ENCODE data around the gene RIMBP2.

The RIMBP2 gene

DNA sequence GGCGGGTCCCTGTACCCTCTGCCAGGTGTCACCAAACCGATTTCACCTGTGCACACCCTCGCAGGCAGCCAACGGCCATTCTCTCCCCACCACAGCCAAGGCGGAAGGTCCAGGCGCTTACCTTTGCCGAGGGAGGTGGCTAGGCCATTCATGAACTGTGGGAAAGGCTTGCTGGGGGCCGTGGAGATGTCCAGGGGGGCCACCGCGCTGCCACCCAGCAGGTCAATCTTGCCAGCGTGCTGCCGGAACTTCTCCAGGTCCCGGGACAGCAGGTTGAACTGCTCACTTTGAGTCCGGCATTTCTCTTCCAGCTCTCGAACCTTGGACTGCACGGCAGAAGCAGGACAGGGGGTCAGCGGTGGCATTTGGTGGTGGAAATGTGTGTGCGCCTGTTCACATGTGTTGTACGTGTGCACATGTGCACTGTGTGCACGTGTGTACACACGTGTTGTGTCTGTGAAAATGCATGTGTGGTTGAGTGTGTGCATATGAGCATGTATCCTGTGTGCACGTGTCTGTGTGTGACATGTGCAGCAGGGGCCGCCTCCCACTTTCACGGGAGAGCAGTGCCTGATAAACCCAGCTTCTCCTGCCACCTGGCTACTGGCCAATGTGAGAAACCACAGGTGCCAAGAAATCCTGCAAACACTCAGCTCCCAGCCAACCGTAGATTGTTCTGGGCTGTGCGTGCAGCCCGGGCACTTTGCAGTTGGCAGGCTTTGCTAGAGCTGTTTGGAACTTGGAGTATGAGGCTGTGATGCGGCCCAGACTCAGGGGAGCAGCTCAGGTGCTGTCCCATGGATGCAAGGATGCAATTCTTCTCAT lies 259.5 kb downstream of the RIMBP2 start:
- FAIRE-seq (no peak), DNase-seq (ENCODE audit: insufficient read length, low spot score) (no peak)

DNA sequence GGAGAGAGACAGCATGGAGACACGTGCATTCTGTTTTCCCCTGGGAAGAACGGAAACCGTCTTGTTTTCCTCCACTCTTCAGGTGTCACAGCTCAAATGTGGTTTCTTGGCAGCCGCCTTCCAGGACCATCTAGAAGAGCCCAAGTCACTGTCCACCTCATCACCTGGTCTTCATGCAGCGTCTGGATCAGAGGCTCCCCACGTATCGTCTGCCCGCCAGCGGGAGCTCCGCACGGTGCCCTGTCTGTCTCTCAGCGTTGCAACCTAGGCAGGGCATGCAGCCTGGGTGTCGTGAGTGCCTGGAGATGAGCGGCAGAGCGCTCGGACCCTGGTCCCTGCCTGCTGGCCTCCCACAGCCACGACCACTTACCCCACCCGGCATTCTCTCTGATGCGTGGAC lies 260.9 kb downstream of the RIMBP2 start:
- FAIRE-seq, result no peak
- DNase-seq (ENCODE audit: insufficient read length, low spot score), result no peak

DNA sequence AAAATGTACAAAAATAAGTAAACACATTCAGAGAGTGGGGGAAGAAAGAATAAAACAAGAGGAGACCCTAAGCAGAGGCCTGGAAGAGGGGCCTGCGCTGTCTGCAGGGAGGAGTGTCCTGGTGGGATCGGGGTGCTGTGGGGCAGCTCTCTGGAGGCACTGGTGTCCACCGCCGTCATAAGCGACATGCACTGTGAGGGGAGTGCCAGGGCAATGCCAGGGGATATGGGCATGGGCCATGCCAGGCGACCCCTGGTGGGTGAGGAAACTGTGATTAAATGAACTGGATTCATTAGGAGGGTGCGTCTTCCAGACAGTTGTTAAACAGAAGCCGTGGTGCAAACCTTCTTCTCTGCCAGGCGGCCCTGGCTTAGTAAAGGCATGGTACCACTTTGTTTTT lies 261.8 kb downstream of the RIMBP2 start:
- DNase-seq (ENCODE audit: insufficient read length, low spot score), result no peak
- no peak for FAIRE-seq

DNA sequence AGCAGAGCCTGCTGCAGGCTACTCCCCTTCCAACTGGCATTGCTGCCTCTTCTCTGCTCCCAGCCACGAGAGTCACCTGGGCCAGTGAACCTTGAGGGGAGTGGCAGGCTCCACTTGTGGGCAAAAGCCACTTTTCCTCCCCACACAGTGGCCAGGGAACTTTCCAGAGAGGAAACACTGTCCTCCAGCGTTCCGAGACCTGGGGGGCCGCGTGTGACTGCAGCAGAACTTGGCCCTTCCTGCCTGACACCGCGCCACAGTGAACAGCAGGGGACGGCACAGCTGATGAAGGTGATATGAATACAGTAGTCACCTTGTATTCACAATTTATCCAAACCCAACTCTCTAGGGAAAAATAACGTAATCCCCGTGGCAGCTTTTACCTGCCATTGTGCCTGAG lies 263.6 kb downstream of the RIMBP2 start:
- FAIRE-seq (no peak), DNase-seq (ENCODE audit: insufficient read length, low spot score) (no peak)

DNA sequence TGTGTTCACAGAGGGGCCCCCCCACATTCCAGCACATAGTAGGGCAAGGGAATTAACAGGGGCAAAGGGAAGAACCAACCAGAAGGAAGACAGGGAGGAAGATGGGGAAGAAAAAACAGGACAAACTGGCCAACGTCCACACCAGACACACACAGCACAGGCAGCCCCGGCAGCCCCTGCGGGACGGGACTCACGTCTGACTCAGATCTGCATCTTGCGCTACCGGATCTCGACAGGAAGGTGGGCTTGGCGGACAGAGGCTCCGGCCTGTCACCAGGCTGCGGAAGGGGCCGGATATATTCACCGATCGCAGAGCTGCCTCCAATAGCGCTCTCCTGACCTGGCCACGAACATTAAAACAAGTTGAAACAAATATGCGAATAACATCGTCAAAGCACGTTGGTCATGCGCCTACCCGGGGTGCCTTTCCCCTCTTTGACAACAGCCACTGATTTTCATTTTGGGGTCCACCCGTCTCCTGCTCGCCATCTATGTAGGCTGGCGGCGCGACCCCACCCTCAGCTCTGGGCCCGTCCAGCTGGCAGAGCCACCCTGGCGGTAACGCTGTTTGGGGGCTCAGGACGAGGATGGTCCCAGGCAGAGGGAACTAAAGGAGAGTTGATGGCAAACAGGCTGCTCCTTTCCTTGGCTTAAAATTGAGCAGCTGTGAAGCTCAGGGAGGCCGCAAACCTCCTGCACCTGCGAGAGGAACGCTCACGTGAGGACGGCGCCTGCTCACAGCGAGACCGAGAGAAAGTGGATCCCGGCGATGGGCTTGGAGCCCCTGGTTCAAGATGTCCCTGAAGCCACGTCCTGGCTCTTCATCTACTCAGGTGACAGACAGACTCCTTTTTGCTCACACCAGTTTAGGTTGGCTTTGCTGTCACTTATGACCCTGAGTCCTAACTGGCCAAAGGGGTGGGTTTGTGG lies 264.8 kb downstream of the RIMBP2 start:
- FAIRE-seq, result no peak

DNA sequence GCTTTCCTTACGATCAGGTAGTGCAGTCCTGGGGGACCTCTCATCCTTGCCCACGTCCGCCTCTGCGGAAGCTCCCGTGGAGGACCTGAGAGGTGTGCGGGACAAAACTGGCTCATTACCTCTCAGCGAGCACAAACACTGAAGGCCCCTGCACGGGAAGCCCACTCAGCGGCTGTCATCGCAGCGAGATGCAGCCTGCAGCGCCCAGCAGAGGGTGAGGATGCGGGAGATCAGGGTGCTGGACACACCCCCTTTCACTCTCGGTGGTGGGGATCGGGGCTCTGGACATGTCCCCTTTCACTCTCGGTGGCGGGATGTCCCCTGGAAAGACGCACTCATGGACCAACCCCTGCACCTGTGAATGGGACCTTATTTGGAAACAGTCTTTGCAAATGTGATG lies 266.8 kb downstream of the RIMBP2 start:
- FAIRE-seq (no peak), DNase-seq (ENCODE audit: insufficient read length, low spot score) (no peak)

More for the DNA sequence above, 264.8 kb downstream of the RIMBP2 start:
- DNase-seq (ENCODE audit: insufficient read length, low spot score), result no peak

DNA sequence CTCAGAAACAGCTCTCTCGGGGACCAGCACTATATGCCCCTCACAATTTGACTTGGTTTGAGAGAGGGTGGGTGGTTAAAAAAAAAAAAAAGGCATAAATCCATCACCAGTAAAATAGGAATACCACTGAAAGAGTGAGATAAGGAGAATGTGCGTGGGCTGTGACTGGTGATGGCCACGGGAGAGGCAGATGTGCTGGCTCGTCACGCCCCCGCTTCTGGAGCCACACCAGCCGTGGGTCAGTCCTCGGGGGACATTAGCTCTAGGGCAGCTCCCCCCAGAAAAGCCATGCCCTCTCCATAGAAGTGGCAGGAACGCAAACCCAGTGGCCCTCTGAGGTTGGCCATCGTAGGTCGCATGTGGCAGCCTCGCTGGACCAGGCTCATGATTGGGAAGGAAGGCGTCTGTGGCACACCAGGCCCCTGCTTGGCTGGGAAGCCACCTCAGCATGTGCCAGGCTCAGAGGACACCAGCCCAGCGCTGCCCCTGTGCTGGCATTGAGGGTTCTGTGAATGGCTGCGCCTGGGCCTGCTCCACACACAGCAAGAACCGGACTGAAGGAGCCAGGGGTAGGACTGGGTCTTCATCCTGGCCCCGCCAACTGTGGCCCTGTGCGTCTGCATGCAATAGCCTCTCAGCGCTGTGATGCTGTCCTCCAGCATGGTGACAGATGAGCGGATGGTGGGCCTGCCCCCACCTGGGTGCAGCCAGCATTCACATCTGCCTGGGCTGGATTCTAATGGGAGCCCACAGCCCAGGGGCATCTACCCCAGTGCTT lies 267.9 kb downstream of the RIMBP2 start:
- FAIRE-seq, result no peak
- no peak for DNase-seq (ENCODE audit: insufficient read length, low spot score)

DNA sequence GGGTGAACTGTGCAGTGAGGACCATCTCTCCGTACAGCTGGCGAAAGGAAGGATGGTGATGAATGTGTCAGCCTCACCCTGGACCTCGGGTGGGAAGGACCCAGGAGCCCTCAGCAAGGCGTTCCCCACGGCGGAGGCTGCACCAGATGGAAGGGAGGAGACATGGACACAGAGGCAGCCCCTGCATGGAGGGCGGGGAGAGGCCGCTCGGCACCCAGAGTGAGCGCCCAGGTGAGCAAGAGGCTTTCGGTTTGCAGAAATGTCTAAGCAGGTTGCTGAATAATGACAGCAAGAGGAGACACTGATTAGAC lies 268.5 kb downstream of the RIMBP2 start:
- FAIRE-seq, result no peak

DNA sequence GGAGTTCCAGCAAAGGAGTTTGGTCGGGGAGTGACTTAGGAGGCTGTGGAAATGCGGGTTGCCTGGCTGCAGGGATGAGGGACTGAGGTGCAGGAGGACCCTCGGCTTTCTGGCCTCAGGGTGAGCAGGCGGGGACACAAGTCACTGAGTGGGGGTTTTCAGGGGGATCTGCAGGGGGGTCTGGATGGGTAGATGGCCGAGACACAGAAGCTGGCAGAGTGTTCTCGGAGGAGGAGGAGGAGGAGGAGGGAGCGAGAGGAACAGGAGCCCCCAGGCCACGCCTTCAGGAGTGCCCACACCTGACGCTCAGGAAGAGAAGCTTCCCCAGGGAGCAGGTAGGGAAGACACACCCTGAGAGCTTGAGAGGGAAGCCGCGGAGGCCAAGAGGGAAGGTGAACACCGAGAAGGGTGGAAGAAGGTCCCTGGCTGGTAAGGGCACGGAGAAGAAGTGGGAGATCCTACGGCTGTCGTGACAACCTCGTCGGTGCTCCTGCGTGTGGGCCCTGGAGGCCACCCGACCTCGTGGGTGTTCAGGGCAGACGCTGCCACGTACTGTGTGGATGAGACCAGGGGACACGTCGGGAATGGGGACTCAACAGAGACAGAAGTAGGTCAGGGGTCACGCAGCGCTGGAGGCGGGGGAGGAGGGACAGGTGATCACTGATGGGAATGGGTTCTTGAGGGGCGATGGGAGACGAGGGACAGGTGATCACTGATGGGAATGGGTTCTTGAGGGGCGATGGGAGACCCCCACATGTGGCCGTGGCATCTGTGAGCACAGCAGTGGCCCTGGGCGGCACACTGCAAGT lies 269.0 kb downstream of the RIMBP2 start:
- FAIRE-seq, result no peak
- DNase-seq (ENCODE audit: insufficient read length, low spot score), result no peak

More for the DNA sequence above, 268.5 kb downstream of the RIMBP2 start:
- no peak for DNase-seq (ENCODE audit: insufficient read length, low spot score)

DNA sequence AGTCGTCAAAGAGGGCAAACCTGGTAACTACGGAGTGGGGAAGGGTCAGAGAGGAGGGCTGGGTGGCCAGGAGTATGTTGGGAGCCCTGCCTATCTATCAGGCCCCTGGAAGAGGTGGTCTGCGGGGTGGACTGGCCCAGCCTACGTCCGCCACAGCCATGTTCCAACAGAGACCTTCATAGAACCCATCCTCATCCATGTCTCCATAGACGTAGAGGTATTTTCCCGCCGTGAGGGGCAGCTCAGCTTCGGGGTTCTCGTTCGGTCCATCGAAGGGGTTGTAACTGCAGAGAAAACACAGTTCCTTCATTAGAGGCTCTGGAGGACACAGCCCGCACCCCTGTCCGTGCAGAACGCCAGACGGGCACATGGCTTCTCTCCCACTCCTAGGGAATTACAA lies 271.1 kb downstream of the RIMBP2 start:
- no peak for FAIRE-seq
- no peak for DNase-seq (ENCODE audit: insufficient read length, low spot score)

DNA sequence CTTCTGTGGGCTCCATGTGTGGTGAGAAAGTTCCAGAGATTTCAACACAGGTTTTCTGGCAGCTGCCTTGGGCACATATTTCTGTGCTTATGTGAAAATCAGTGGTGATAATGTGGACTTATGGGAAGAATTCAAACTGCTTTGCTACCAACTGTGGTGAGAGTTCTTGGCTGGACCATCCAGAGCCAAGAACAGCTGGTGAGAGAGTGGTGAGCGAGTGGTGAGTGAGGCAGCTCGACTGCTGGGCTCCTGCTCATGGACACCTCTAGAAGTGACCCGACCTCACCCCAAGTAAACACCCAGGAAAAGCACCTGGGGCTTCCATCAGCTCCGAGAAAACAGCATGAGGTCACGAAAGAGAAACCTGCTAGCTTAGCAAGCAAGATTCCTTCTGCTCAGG lies 272.0 kb downstream of the RIMBP2 start:
- FAIRE-seq (no peak), DNase-seq (ENCODE audit: insufficient read length, low spot score) (no peak)

DNA sequence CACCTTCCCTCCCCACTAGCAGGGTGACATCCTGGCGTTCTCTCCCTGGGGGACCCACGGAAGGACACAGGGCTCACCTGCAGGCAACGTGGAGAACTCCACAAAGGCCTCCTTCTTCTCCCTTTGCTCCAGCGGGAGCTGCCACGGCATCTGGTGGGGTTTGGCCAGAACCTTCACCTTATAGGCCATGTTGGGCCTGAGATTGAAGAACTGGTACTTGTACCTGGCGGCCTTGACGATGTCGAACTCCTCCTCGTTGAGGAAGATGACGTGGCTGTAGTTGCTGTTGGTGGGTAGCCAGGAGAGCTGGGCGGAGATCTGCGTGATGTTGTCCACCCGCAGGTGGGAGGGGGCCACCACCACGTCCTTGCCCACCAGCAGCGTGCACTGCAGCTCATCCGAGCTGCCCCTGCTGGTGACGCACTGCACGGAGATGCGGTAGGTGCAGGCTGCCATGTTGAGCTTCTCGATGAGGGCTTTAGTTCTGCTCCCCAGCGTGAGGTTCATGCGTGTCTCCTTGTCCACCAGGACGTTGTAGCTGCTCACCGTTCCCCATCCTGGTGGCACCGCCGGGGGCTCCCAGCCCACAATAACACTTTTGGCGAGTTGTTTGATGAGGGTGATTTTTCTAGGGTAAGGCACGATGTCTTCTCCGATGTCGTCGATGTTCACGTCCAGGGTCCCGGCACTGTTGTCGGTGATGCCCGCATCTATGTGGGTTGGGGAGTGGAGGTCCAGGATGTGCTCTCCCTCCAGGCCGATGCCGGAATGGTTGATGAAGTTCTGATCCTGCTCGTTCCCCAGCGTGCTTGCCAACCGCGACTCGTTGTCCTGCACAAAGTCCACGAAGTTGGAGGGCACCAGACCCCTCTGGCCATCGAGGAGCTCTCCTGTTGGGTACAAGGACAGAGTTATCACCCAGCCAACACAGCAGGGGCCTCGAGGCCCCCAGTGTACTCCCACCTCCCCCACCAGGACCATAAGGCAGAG lies 274.0 kb downstream of the RIMBP2 start:
- FAIRE-seq, result no peak
- DNase-seq (ENCODE audit: insufficient read length, low spot score), result no peak

DNA sequence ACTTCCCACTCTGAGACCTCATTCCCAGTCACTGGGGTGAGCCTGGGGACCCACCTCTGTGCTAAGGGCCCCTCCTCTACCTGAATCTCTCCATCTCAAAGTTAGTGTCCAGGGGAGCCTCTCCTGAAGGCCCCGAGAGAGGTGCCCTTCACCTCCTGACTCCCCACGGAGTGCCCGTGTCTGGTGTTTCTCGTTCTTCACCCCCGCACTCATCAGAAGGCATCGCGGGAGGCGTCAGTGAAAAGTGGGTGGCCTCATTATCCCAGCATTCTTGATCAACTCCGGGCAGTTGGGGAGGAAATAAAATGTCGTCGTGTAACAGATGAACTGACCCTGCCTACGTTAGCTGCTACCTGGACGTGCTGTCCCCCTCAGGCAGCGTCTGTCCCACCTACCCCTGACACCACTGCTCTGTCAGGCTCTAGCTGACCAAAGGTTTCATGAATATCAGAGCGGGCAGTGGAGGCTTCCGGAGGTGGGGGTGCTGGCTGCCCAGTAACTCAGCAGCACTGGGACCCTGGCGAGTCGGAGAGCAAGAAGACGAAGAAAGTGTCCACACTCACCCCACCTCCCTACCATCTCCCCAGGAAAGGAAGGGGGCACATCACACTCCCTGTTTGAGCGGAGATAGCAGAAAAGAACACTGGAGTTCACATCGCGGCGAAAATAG lies 275.6 kb downstream of the RIMBP2 start:
- DNase-seq (ENCODE audit: insufficient read length, low spot score) (no peak), FAIRE-seq (no peak)

DNA sequence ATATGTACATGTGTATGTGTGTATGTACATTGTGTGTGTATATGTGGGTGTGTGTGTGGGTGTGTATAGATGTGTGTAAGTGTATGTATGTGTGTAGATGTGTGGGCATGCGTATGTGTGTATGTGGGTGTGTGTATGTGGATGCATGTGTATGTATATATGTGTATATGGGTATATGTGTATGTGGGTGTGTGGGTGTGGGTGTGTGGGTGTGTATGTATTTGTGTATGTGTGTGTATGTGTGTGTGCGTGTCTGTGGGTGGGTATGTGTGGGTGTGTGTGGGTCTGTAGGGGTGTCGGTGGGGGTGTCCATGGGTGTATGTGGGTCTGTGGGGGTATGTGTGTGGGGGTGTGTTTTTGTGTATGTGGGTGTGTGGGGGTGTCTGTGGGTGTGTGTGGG lies 276.8 kb downstream of the RIMBP2 start:
- no peak for DNase-seq (ENCODE audit: insufficient read length, low spot score)
- no peak for FAIRE-seq

DNA sequence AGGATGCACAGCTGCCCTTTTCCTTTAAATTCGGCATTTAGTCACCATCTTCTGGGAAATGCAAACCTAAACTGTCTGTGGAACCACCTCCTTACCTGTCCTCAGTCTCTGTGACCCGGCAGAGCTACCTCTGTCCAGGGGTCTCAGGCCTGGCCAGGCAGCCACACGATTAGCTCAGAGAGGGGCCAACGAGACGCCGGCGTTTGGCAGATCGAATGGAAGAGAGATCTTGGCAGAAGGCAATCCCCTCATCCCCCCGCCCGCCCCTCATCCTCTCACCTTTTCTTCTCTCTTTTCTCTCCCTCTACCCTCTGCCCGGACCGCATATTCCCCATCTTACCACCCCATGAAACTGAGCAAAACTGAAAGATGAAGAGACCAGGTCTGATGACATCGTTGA lies 277.4 kb downstream of the RIMBP2 start:
- DNase-seq (ENCODE audit: insufficient read length, low spot score), result no peak
- no peak for FAIRE-seq

DNA sequence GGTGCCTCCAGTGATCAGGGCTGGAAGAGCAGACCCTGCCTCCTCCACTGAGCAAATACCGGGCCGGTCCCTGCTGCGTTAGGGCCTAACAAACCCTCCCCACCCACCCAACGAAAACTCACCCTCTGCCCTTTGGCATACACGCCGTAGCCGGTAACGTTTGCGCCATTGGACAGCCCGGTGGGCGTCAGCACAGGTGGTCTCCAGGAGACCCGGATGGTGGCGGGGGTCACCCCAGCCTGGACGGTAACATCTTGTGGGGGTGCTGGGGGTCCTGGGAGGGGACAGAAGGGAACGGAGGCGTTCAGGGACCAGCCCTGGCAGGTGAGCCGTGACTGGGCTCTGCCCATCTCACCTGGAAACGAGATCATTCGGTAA lies 277.9 kb downstream of the RIMBP2 start:
- DNase-seq (ENCODE audit: insufficient read length, low spot score) (no peak), FAIRE-seq (no peak)

DNA sequence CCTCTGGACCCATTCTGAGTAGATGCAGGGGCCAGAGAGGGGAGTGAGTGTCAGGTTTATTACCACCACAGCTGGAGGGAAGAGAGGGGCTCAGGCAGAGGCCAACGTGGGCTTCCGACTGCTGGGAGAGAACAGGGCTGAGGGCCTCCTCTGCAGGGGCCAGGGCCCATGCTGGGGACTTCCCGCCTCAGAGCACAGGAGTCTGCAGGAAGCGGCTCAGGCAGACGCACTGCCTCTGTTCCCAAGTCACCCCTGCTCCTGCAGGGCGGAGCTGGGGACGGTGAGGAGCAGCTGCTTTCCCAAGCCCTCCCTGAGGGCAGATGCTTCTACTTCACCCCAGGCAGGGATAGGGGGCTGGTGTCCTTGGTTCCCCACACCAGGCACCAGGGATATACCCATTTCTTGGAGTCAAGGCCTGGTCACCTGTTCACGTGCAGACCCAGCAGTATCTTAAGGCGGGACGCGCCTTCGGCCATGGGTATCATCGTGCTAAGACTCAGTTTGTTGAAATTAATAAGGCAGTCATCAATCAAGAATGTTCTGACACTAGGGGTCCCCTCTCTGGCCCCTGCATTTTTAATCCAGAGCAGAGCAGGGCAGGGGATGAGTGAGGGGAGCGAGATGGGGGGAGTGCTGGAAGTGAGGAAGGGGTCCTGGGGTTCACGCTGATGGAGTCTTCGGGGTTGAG lies 278.4 kb downstream of the RIMBP2 start:
- no peak for FAIRE-seq

More for the DNA sequence above, 278.4 kb downstream of the RIMBP2 start:
- no peak for DNase-seq (ENCODE audit: insufficient read length, low spot score)
